Aorta (tissue), 5 donors: ENCODE measurements around the gene MPG. TPM values are rescaled to one million over a fixed set of nuclear protein-coding genes. Genes with fewer than 3 reads are reported as not detected.

Source experiments
- ATAC-seq: fragments of 200-7000 bp; cut with Tn5 transposase; one replicate; pipeline ENCODE4 v1.9.1; 2022; ENCODE audit warnings: moderate library complexity; ENCODE audit not compliant: low FRiP score
- DNase-seq, 2 donors: peaks; one replicate each; pipeline ENCODE4 v3.0.0-alpha.2; 2020
- H3K27ac ChIP-seq, 2 donors: one replicate each; pipeline ENCODE4 v1.5.1; 2013; ENCODE audit warnings: low read length in 2 of 2, mild to moderate bottlenecking in 2 of 2, moderate library complexity in 2 of 2, control low read depth in 1 of 2, inconsistent platforms in 1 of 2, low read depth in 1 of 2
- H3K27me3 ChIP-seq, 2 donors: one replicate each; pipeline ENCODE4 v1.6.1; 2013; ENCODE audit warnings: control low read depth in 1 of 2, low read length in 1 of 2, mild to moderate bottlenecking in 1 of 2, moderate library complexity in 1 of 2; ENCODE audit not compliant: insufficient read depth in 2 of 2, control insufficient read depth in 1 of 2
- H3K36me3 ChIP-seq, 2 donors: one replicate each; pipeline ENCODE4 v1.6.1; 2013; ENCODE audit warnings: control low read depth in 1 of 2, low read length in 1 of 2, mild to moderate bottlenecking in 1 of 2; ENCODE audit not compliant: insufficient read depth in 2 of 2, control insufficient read depth in 1 of 2
- H3K4me1 ChIP-seq, 2 donors: one replicate each; pipeline ENCODE4 v1.6.1; 2013; ENCODE audit warnings: low read length in 2 of 2, control low read depth in 1 of 2, mild to moderate bottlenecking in 1 of 2, moderate library complexity in 1 of 2; ENCODE audit not compliant: insufficient read depth in 2 of 2, control insufficient read depth in 1 of 2
- H3K4me3 ChIP-seq, 2 donors: one replicate each; pipeline ENCODE4 v1.5.1; 2013; ENCODE audit warnings: low read length in 2 of 2, control low read depth in 1 of 2, mild to moderate bottlenecking in 1 of 2
- H3K9me3 ChIP-seq: one replicate; pipeline ENCODE4 v1.6.1; 2013; ENCODE audit warnings: mild to moderate bottlenecking, low read length; ENCODE audit not compliant: control insufficient read depth
- WGBS, 2 donors: extraction: QIAGEN DNeasy Blood & Tissue Kit; methylation state at CpG; one replicate each; pipeline ENCODE4 v1.1.7; 2013; 5-methylcytosine and 5-hydroxymethylcytosine counted together
- intact Hi-C, 2 donors: fragments of 100-400 bp; cut with DNase I; formaldehyde crosslinking; loops; one replicate each; pipeline versions ENCODE4 v1.14.2 to v1.15.0; 2022
- polyA plus RNA-seq, 2 donors: library from polyadenylated mRNA; stranded (reverse); fragments of 200-250 nt; gene quantifications; one replicate each; pipeline ENCODE4 v1.2.3, GENCODE V29; 2013
- total RNA-seq, 2 donors: library from RNA; stranded (reverse); fragmentation: NEBNext Ultra II Directional; extraction: Animal tissue kit (Norgen Biotek cat#: 25700); gene quantifications; one replicate each; pipeline ENCODE4 v1.2.1, GENCODE V29; 2021
- donor health status: healthy with polysubstance abuse.
- donor health status: Bipolar disorder and iron deficiency.
- donor health status: DM: no; HTN: no; CAD: no.
- donor health status: DM: no; HTN: no; CAD: no.
- donor health status: DM: yes; HTN: yes; CAD: no.

Gene MPG
- total and polyA plus RNA-seq, 4 donors, result 56.2 to 213 (median 74.1) TPM

DNA sequence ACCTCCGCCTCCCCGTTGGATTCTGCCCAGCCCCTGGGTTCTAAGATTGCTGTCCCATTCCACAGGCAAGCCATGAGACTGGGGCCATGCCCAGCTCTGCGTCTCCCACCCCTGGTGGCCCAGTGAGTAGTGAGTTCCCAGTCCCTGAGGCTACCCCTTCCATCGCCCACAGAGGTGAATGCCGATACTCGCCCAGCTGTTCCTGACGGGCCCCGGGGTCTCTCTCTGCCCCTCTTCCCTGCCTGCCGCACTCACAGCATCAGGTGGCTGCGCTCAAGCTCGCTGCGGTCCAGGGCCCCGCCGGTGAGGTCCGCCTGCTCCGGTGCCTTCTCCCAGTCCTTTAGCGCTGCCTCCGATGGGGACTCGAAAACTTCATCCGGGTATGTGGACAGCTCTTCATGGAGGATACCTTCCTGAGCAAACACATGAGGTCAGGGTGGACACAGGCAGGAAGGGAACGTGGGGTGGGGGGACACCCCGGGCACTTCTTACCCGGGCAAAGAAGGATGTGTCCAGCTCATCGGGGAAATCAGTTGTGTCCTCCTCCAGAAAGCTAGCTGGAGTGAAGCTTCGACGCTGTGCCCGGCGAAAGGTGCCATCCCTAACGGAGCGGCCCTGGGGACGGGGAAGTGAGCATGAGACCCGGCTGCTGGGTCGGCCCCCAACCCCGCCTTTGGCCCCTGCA is 15.6 kb upstream of the MPG start:
- intact Hi-C loops, result no loop called here
- no peaks in the 10 kb centered on the region for H3K27me3 ChIP-seq
- H3K4me1 ChIP-seq, result no peaks in the 10 kb centered on the region
- WGBS, 2 donors, result 90 to 92% methylated on average over 32 to 34 of the region's 34 CpGs
- H3K9me3 ChIP-seq, result no peaks in the 10 kb centered on the region
- no peak for ATAC-seq
- H3K36me3 ChIP-seq, result peaks cover 0 to 17% of the 10 kb centered on the region in 2 donors
- no peak overlapping the region for H3K27ac ChIP-seq
- no peak overlapping the region for H3K4me3 ChIP-seq
- peak in 1 of 2 donors; percentile 42 for DNase-seq

GRCh38 chr16:62968-63391 is 15.0 kb upstream of the MPG start:
- Histone ChIP-seq H3K27ac (no peak overlapping the region), H3K4me1 (no peaks in the 10 kb centered on the region), H3K27me3 (no peaks in the 10 kb centered on the region), H3K9me3 (no peaks in the 10 kb centered on the region), H3K36me3 (peaks cover 0 to 17% of the 10 kb centered on the region in 2 donors), H3K4me3 (no peak overlapping the region)
- ATAC-seq, result no peak
- 91 to 97% methylated on average over 21 of the region's 21 CpGs for WGBS, 2 donors
- peak in 1 of 2 donors; percentile 28 for DNase-seq
- intact Hi-C loops, result no loop called here

DNA sequence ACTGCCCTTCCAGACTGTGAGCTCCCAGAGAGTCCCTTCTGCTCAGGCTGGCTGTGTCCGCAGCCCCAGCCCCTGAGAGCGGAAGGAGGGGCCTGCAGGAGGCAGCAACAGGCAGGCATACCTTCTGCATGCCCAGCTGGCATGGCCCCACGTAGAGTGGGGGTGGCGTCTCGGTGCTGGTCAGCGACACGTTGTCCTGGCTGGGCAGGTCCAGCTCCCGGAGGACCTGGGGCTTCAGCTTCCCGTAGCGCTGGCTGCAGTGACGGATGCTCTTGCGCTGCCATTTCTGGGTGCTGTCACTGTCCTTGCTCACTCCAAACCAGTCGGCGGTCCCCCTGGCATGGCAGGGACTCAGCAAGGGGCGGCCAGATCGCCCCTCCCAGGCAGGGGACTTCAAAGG is 14.6 kb upstream of the MPG start:
- ATAC-seq (no peak), DNase-seq (peak in 1 of 2 donors; percentile 41)
- intact Hi-C loops, result no loop called here
- no peaks in the 10 kb centered on the region for H3K9me3 ChIP-seq
- 86 to 88% methylated on average over 16 of the region's 16 CpGs for WGBS, 2 donors
- no peaks in the 10 kb centered on the region for H3K4me1 ChIP-seq
- H3K4me3 ChIP-seq, result no peak overlapping the region
- no peaks in the 10 kb centered on the region for H3K27me3 ChIP-seq
- no peak overlapping the region for H3K27ac ChIP-seq
- H3K36me3 ChIP-seq, result peaks cover 0 to 13% of the 10 kb centered on the region in 2 donors

DNA sequence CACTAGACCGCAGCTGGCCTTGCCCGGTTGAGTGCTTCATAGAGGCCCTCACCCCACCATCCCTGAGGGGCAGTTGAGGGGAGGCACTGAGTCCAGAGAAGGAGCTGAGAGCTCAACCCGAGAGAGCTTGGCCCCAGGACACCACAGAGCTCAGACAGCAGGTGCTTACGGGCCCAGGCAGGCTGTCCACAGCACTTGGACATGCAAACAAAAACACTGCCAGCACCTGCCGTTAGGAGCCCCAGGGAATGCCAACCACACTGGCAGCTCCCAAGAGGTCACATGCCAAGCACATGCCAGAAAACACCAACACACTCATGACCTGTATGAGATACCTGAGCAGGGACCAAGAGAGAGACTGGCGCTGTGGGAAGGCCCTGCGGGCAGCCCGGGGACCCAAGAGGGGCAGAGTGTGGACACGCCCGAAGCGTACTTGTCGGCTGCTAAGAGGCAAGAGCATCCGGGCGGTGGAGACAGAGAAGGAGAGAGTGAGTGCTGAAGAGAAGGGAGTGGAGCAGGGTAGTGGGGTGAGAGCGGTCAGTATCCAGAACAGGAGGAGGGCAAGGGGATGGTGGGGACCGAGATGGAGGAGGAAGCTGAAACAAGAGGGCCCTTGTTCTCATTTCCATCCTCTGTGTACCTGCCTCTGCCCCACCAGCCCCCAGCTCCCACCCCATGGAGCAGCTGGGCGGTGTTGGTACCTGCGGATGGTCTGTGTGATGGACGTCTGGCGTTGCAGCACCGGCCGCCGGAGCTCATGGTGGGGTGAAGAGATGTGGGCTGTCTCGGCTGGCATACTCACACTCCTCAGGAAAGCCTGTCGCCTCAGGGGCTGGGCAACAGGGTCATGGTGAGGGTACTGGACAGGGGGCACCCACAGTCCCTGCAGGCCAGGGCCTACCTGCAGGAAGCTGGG is 13.8 kb upstream of the MPG start:
- H3K27me3 ChIP-seq, result no peaks in the 10 kb centered on the region
- H3K9me3 ChIP-seq, result no peaks in the 10 kb centered on the region
- DNase-seq, result peak in 1 of 2 donors; percentile 44
- no peak overlapping the region for H3K4me3 ChIP-seq
- ATAC-seq, result no peak
- H3K27ac ChIP-seq, result no peak overlapping the region
- no peaks in the 10 kb centered on the region for H3K4me1 ChIP-seq
- 88 to 89% methylated on average over 25 of the region's 25 CpGs for WGBS, 2 donors
- intact Hi-C loops, result no loop called here
- peaks cover 0 to 12% of the 10 kb centered on the region in 2 donors for H3K36me3 ChIP-seq

DNA sequence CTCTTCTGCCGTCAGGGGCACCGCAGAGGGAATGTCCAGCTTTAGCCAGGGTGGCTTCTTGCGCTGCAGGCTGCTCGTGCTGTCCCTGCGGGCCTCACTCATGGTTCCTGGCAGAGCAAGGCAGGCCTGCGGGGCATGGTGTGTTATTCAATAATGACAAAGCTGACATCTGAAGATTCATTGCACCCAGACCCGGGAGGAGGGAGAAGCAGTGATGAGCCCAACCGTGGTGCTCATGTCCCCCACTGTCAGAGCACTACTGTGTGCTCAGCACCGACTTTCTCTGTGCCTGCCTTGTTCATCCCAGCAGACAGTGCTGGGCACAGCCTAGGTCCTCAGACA is 13.1 kb upstream of the MPG start:
- DNase-seq (no peak), ATAC-seq (no peak)
- Histone ChIP-seq H3K4me3 (no peak overlapping the region), H3K9me3 (no peaks in the 10 kb centered on the region), H3K27ac (no peak overlapping the region), H3K36me3 (peaks cover 0 to 12% of the 10 kb centered on the region in 2 donors), H3K4me1 (no peaks in the 10 kb centered on the region), H3K27me3 (no peaks in the 10 kb centered on the region)
- 72 to 76% methylated on average over 9 of the region's 9 CpGs for WGBS, 2 donors
- intact Hi-C loops, result loop anchor here (1.0 kb wide), 2 partner anchors 31 to 32 kb away; no protein-coding TSS in a partner anchor

- Histone ChIP-seq H3K4me3 (no peak overlapping the region), H3K9me3 (no peaks in the 10 kb centered on the region), H3K4me1 (no peaks in the 10 kb centered on the region), H3K36me3 (peaks cover 0 to 10% of the 10 kb centered on the region in 2 donors), H3K27ac (no peak overlapping the region), H3K27me3 (no peaks in the 10 kb centered on the region)
- 16 to 17% methylated on average over 17 of the region's 17 CpGs for WGBS, 2 donors
- ATAC-seq (peak; percentile 81), DNase-seq (peak; percentile 88 to 95)
- intact Hi-C loops, result loop anchor here (1.0 kb wide), 2 partner anchors 31 to 32 kb away; no protein-coding TSS in a partner anchor
Observed at GRCh38 chr16:65745-66144, 12.3 kb upstream of the MPG start.

DNA sequence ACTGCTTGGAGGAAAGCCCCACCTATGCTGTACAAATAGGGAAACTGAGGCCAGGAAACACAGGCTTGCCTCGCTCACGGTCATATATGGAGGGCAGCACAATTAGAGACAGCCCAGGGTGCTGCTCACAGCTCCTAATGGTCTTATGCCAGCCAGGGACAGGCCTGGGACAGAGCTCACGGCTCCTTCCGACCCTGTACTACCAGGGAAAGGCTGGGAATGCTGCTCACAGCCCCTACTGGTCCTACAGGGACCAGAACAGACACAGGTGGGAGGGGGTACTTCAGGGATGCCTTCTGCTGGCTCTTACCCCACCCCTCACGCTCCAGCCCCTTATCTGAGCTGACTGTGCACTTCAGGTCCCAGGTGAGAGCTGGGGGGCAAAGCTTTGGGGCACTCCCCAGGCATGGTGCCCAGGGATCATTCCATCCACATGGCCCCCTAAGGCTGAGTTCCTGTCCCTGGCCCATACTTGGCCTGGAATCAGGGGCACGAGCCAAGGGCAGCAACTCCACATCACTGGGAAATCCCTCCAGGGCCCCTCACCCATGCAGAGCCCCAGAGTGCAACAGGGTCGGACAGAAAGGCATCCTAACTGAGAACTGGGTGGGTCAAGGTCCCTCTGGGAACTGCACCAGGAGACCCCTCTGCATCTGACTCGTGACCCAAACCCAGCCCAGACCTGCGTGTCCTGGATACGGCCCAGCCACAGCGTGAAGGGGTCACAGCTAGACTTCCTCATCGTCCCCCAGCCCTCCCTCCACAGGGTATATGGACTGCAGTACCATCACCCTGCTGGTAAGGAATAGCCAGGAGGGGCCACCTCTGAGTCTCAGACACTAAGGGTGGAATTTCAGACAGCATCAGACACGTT is 11.5 kb upstream of the MPG start:
- intact Hi-C loops, result no loop called here
- WGBS, 2 donors, result 44 to 51% methylated on average over 12 to 13 of the region's 13 CpGs

GRCh38 chr16:67183-67791 is 10.7 kb upstream of the MPG start:
- DNase-seq, result peak in 1 of 2 donors; percentile 46
- WGBS, 2 donors, result 56 to 65% methylated on average over 10 of the region's 10 CpGs
- H3K36me3 ChIP-seq, result peaks cover 0 to 7% of the 10 kb centered on the region in 2 donors
- H3K4me3 ChIP-seq, result no peak overlapping the region
- no peak overlapping the region for H3K27ac ChIP-seq
- H3K4me1 ChIP-seq, result no peaks in the 10 kb centered on the region
- ATAC-seq, result no peak
- no peaks in the 10 kb centered on the region for H3K9me3 ChIP-seq
- intact Hi-C loops, result no loop called here
- H3K27me3 ChIP-seq, result no peaks in the 10 kb centered on the region

More for the DNA sequence above, 11.5 kb upstream of the MPG start:
- H3K4me3 ChIP-seq, result no peak overlapping the region
- DNase-seq (peak in 1 of 2 donors; percentile 44), ATAC-seq (no peak)
- H3K36me3 ChIP-seq, result peaks cover 0 to 10% of the 10 kb centered on the region in 2 donors
- no peaks in the 10 kb centered on the region for H3K27me3 ChIP-seq
- H3K9me3 ChIP-seq, result no peaks in the 10 kb centered on the region
- H3K4me1 ChIP-seq, result no peaks in the 10 kb centered on the region
- no peak overlapping the region for H3K27ac ChIP-seq
